Mesenchymal stem cell (in vitro differentiated cells and primary cell): Measurements from ENCODE around the gene FRAS1.
A peak's percentile ranks its signal among the peaks of the same experiment; 100 is the strongest.

ENCODE experiments used
- DNase-seq: peaks from one replicate; pipeline ENCODE4 v3.0.0-alpha.2; 2013
- H2AFZ ChIP-seq: one replicate; pipeline ENCODE4 v1.6.1; 2013; ENCODE audit warnings: low read depth, mild to moderate bottlenecking, control low read depth, inconsistent platforms, low read length, moderate library complexity
- H2AK5ac ChIP-seq: 2 replicates; pipeline ENCODE4 v1.6.1; 2013; ENCODE audit warnings: low read length, moderate library complexity, mild to moderate bottlenecking, inconsistent platforms; ENCODE audit not compliant: severe bottlenecking
- H2BK120ac ChIP-seq: one replicate; pipeline ENCODE4 v1.6.1; 2013; ENCODE audit warnings: low read depth, mild to moderate bottlenecking, inconsistent platforms, low read length, moderate library complexity
- H2BK12ac ChIP-seq, 2 experiments: one replicate each; pipeline ENCODE4 v1.6.1; 2013; ENCODE audit warnings: inconsistent platforms in 2 of 2, low read length in 2 of 2, mild to moderate bottlenecking in 2 of 2, moderate library complexity in 2 of 2, control low read depth in 1 of 2
- H2BK15ac ChIP-seq: one replicate; pipeline ENCODE4 v1.6.1; 2013; ENCODE audit warnings: mild to moderate bottlenecking, low read depth, inconsistent platforms; ENCODE audit not compliant: poor library complexity, severe bottlenecking
- H2BK5ac ChIP-seq: 2 replicates; pipeline ENCODE4 v1.6.1; 2013; ENCODE audit warnings: low read depth, mild to moderate bottlenecking, low read length, control low read depth, inconsistent platforms; ENCODE audit not compliant: poor library complexity, severe bottlenecking
- H3K14ac ChIP-seq, 2 experiments: one replicate each; pipeline ENCODE4 v1.6.1; 2013; ENCODE audit warnings: inconsistent platforms in 2 of 2, low read length in 2 of 2, control low read depth in 1 of 2, mild to moderate bottlenecking in 1 of 2, moderate library complexity in 1 of 2
- H3K18ac ChIP-seq, 2 experiments: one replicate each; pipeline ENCODE4 v1.6.1; 2013; ENCODE audit warnings: inconsistent platforms in 2 of 2, low read length in 2 of 2, control low read depth in 1 of 2, low read depth in 1 of 2, mild to moderate bottlenecking in 1 of 2
- H3K23ac ChIP-seq, 2 experiments: one replicate each; pipeline ENCODE4 v1.6.1; 2013; ENCODE audit warnings: inconsistent platforms in 2 of 2, low read length in 2 of 2, mild to moderate bottlenecking in 2 of 2, moderate library complexity in 2 of 2, control low read depth in 1 of 2
- H3K27ac ChIP-seq: 2 replicates; pipeline ENCODE4 v1.5.1; 2013; ENCODE audit warnings: mild to moderate bottlenecking, moderate library complexity, low read length, control low read depth, inconsistent platforms; ENCODE audit not compliant: poor library complexity, severe bottlenecking
- H3K27me3 ChIP-seq, 2 experiments: 2 replicates each; pipeline versions ENCODE4 v1.6.1 to v1.7.0; 2013; ENCODE audit warnings: low read length in 2 of 2, mild to moderate bottlenecking in 2 of 2, moderate library complexity in 2 of 2, control low read depth in 1 of 2, inconsistent platforms in 1 of 2; ENCODE audit not compliant: control insufficient read depth in 1 of 2, insufficient read depth in 1 of 2
- H3K36me3 ChIP-seq, 2 experiments: 2 replicates each; pipeline versions ENCODE4 v1.6.1 to v1.7.0; 2013; ENCODE audit warnings: low read length in 2 of 2, control low read depth in 1 of 2, inconsistent platforms in 1 of 2, low read depth in 1 of 2, mild to moderate bottlenecking in 1 of 2; ENCODE audit not compliant: insufficient read depth in 2 of 2, control insufficient read depth in 1 of 2
- H3K4ac ChIP-seq, 2 experiments: one replicate each; pipeline ENCODE4 v1.6.1; 2013; ENCODE audit warnings: inconsistent platforms in 2 of 2, low read length in 2 of 2, mild to moderate bottlenecking in 2 of 2, moderate library complexity in 2 of 2, control low read depth in 1 of 2, low read depth in 1 of 2
- H3K4me1 ChIP-seq: 2 replicates; pipeline ENCODE4 v1.6.1; 2013; ENCODE audit warnings: low read depth, low read length, control low read depth; ENCODE audit not compliant: control insufficient read depth, insufficient read depth
- H3K4me2 ChIP-seq: 2 replicates; pipeline ENCODE4 v1.6.1; 2013; ENCODE audit warnings: low read length, mild to moderate bottlenecking, inconsistent platforms; ENCODE audit not compliant: poor library complexity, severe bottlenecking
- H3K4me3 ChIP-seq, 2 experiments: 2 replicates each; pipeline versions ENCODE4 v1.5.1 to v1.7.0; 2013; ENCODE audit warnings: low read length in 2 of 2, mild to moderate bottlenecking in 2 of 2, control low read depth in 1 of 2, low read depth in 1 of 2; ENCODE audit not compliant: insufficient read depth in 1 of 2
- H3K79me1 ChIP-seq: replicated peaks from 2 replicates; pipeline ENCODE4 v1.6.1; 2013; ENCODE audit warnings: mild to moderate bottlenecking, control low read depth, low read length, inconsistent platforms; ENCODE audit not compliant: poor library complexity, severe bottlenecking
- H3K9ac ChIP-seq: 2 replicates; pipeline ENCODE4 v1.7.0; 2013; ENCODE audit warnings: mild to moderate bottlenecking, low read length, moderate library complexity
- H3K9me3 ChIP-seq: 2 replicates; pipeline ENCODE4 v1.7.0; 2013; ENCODE audit warnings: mild to moderate bottlenecking, low read length; ENCODE audit not compliant: control insufficient read depth
- H4K8ac ChIP-seq: one replicate; pipeline ENCODE4 v1.6.1; 2013; ENCODE audit warnings: inconsistent platforms, mild to moderate bottlenecking, low read length, moderate library complexity
- H4K91ac ChIP-seq: one replicate; pipeline ENCODE4 v1.6.1; 2013; ENCODE audit warnings: mild to moderate bottlenecking, low read length, inconsistent platforms
- WGBS: methylation state at CpG from one replicate; pipeline ENCODE4 v1.1.7; 2013; ENCODE audit warnings: mixed read lengths; 5-methylcytosine and 5-hydroxymethylcytosine counted together

Gene FRAS1

GRCh38 chr4:78414116-78414515 lies 357.0 kb downstream of the FRAS1 start:
- no peaks in the 10 kb centered on the region for H3K79me1 ChIP-seq
- H3K36me3 ChIP-seq: peaks cover 0 to 26% of the 10 kb centered on the region in 2 experiments
- no peaks in the 10 kb centered on the region for H3K27me3 ChIP-seq
- H3K18ac ChIP-seq: no peak overlapping the region
- H3K4me3 ChIP-seq: no peak overlapping the region
- H3K14ac ChIP-seq: no peak overlapping the region
- H2BK15ac ChIP-seq: no peak overlapping the region
- H3K4me1 ChIP-seq: no peaks in the 10 kb centered on the region
- H2BK120ac ChIP-seq: no peak overlapping the region
- H2BK12ac ChIP-seq: no peak overlapping the region
- no peak overlapping the region for H3K4me2 ChIP-seq
- no peak overlapping the region for H2BK5ac ChIP-seq
- H3K9me3 ChIP-seq: no peaks in the 10 kb centered on the region
- H4K8ac ChIP-seq: no peak overlapping the region
- no peak overlapping the region for H2AK5ac ChIP-seq
- no peak overlapping the region for H3K27ac ChIP-seq
- H3K4ac ChIP-seq: no peak overlapping the region
- no peak overlapping the region for H4K91ac ChIP-seq
- no peak overlapping the region for H3K23ac ChIP-seq
- no CpG with 5 or more reads among the region's 6 CpGs for WGBS
- no peak overlapping the region for H3K9ac ChIP-seq
- no peak overlapping the region for H2AFZ ChIP-seq
- no peak for DNase-seq

GRCh38 chr4:78417603-78418002 lies 360.5 kb downstream of the FRAS1 start:
- Histone ChIP-seq H2BK5ac (no peak overlapping the region), H3K14ac (no peak overlapping the region), H2AFZ (no peak overlapping the region)

GRCh38 chr4:78418406-78418805 lies 361.3 kb downstream of the FRAS1 start:
- H3K18ac ChIP-seq: no peak overlapping the region
- peaks cover 0 to 36% of the 10 kb centered on the region in 2 experiments for H3K36me3 ChIP-seq
- H3K9ac ChIP-seq: no peak overlapping the region
- no peaks in the 10 kb centered on the region for H3K4me1 ChIP-seq
- H3K23ac ChIP-seq: no peak overlapping the region
- no peak overlapping the region for H3K14ac ChIP-seq
- no peaks in the 10 kb centered on the region for H3K79me1 ChIP-seq
- H2AK5ac ChIP-seq: no peak overlapping the region
- no peak overlapping the region for H2BK5ac ChIP-seq
- H3K27me3 ChIP-seq: no peaks in the 10 kb centered on the region
- no peaks in the 10 kb centered on the region for H3K9me3 ChIP-seq
- no peak overlapping the region for H4K8ac ChIP-seq
- no peak overlapping the region for H2BK15ac ChIP-seq
- no peak overlapping the region for H4K91ac ChIP-seq
- H2AFZ ChIP-seq: no peak overlapping the region
- WGBS: 92% methylated on average over 6 of the region's 6 CpGs
- no peak overlapping the region for H2BK12ac ChIP-seq
- H3K4ac ChIP-seq: no peak overlapping the region
- no peak for DNase-seq
- no peak overlapping the region for H3K4me2 ChIP-seq
- no peak overlapping the region for H2BK120ac ChIP-seq
- H3K27ac ChIP-seq: no peak overlapping the region
- no peak overlapping the region for H3K4me3 ChIP-seq

More at GRCh38 chr4:78417603-78418002, 360.5 kb downstream of the FRAS1 start:
- Histone ChIP-seq H3K79me1 (no peaks in the 10 kb centered on the region), H3K27ac (no peak overlapping the region), H4K8ac (no peak overlapping the region), H2BK120ac (no peak overlapping the region), H3K23ac (no peak overlapping the region), H4K91ac (no peak overlapping the region), H2BK12ac (no peak overlapping the region), H3K4me1 (no peaks in the 10 kb centered on the region), H3K36me3 (peaks cover 0 to 40% of the 10 kb centered on the region in 2 experiments), H3K9me3 (no peaks in the 10 kb centered on the region), H3K9ac (no peak overlapping the region), H3K4ac (no peak overlapping the region), H3K4me2 (no peak overlapping the region), H3K18ac (no peak overlapping the region), H2BK15ac (no peak overlapping the region), H3K4me3 (no peak overlapping the region), H2AK5ac (no peak overlapping the region), H3K27me3 (no peaks in the 10 kb centered on the region)
- no peak for DNase-seq
- 59% methylated on average over 2 of the region's 2 CpGs for WGBS

- Histone ChIP-seq H3K18ac (no peak overlapping the region), H2BK12ac (no peak overlapping the region), H2BK15ac (no peak overlapping the region), H3K36me3 (peaks cover 0 to 16% of the 10 kb centered on the region in 2 experiments), H3K27ac (peak overlapping the region; percentile 91), H3K9ac (no peak overlapping the region), H2AK5ac (no peak overlapping the region), H3K4me1 (peaks cover 2% of the 10 kb centered on the region), H3K23ac (no peak overlapping the region), H3K4me2 (peak overlapping the region; percentile 27), H4K8ac (no peak overlapping the region), H2BK5ac (peak overlapping the region; percentile 9), H4K91ac (no peak overlapping the region), H3K9me3 (no peaks in the 10 kb centered on the region), H2BK120ac (no peak overlapping the region), H2AFZ (no peak overlapping the region), H3K79me1 (no peaks in the 10 kb centered on the region), H3K4me3 (no peak overlapping the region), H3K14ac (no peak overlapping the region), H3K4ac (no peak overlapping the region), H3K27me3 (no peaks in the 10 kb centered on the region)
- 91% methylated on average over 5 of the region's 9 CpGs for WGBS
- no peak for DNase-seq
Observed at GRCh38 chr4:78423790-78424189, 366.7 kb downstream of the FRAS1 start.
